GM23248 (cell line): Measurements from ENCODE around the gene ADRA1B.

Source experiments
- EZH2 ChIP-seq: fragments of 200-600 bp; sonication (generic); IDR thresholded peaks from 2 replicates; pipeline ENCODE4 v1.6.1; 2018; ENCODE audit warnings: antibody characterized with exemption, mild to moderate bottlenecking; ENCODE audit not compliant: insufficient read depth, poor library complexity, severe bottlenecking
- EZH2phosphoT487 ChIP-seq: fragments of 200-600 bp; sonication (generic); IDR thresholded peaks from 2 replicates; pipeline ENCODE4 v1.6.1; 2018; ENCODE audit warnings: antibody characterized with exemption, moderate library complexity, mild to moderate bottlenecking, low read depth; ENCODE audit not compliant: insufficient read depth

DNA sequence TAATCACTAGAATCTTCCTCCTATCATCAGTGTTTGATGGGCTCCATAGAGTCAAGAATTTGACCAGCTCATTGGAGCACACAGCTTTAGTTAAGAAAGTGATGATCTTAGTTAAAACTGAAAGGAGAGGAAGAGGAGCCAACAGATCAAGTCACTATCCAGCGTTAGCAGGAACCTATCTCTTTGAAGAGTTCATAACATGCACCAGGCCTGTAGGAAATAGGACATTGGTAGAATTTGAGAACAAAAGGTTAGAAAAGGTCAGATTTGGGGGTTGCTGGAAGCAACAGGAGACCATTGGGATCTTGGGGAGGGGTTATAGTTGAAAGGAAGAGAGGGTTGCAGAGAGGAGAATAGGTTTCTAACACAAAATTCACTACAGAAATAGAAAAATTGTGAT is 11.4 kb upstream of the ADRA1B start:
- no peak for TF ChIP-seq EZH2phosphoT487
- no peak for TF ChIP-seq EZH2
